ENCODE measurements around the gene SPSB1. TPM values are rescaled to one million over a fixed set of nuclear protein-coding genes. Genes with fewer than 3 reads are reported as not detected.
A peak's percentile ranks its signal among the peaks of the same experiment; 100 is the strongest.
"Not testable (repeated sequence)": the region's sequence is repeated elsewhere in the genome, so short reads cannot be mapped to it uniquely, and the experiment has no call there.

The SPSB1 gene
- total RNA-seq, 1 donor: 23.2 TPM

- no peak overlapping the region for H2AFZ ChIP-seq (ENCODE audit: low read length)
- no peak for TF ChIP-seq CTCF (IDR thresholded peaks at IDR 0.05; ENCODE audit: extremely low read depth, low read depth, low read length)
- H3K27me3 ChIP-seq (ENCODE audit: insufficient read depth, low read length): no peaks in the 10 kb centered on the region
- H3K36me3 ChIP-seq (ENCODE audit: insufficient read depth, low read length): peaks cover 5% of the 10 kb centered on the region
- H3K9me3 ChIP-seq (ENCODE audit: low read depth, low read length): no peaks in the 10 kb centered on the region
- H3K27ac ChIP-seq (ENCODE audit: low read depth, low read length): no peak overlapping the region
- no peak overlapping the region for H3K4me3 ChIP-seq (ENCODE audit: insufficient read depth, low read length)
- peaks cover 67% of the 10 kb centered on the region for H4K20me1 ChIP-seq (ENCODE audit: insufficient read depth, low read length)
- no peak overlapping the region for H3K4me2 ChIP-seq (ENCODE audit: insufficient read depth, low read length)
- peaks cover 38% of the 10 kb centered on the region for H3K4me1 ChIP-seq (ENCODE audit: insufficient read depth, low read length)
- peaks cover 90% of the 10 kb centered on the region for H3K79me2 ChIP-seq (ENCODE audit: insufficient read depth, low read length)
- peak; percentile 22 for DNase-seq (ENCODE audit: insufficient read length, low spot score, missing footprints)
Measured at GRCh38 chr1:9297831-9298230, 5.1 kb downstream of the SPSB1 start.

- peaks cover 93% of the 10 kb centered on the region for H3K79me2 ChIP-seq (ENCODE audit: insufficient read depth, low read length)
- peaks cover 71% of the 10 kb centered on the region for H4K20me1 ChIP-seq (ENCODE audit: insufficient read depth, low read length)
- TF ChIP-seq CTCF (IDR thresholded peaks at IDR 0.05; ENCODE audit: extremely low read depth, low read depth, low read length): no peak
- H2AFZ ChIP-seq (ENCODE audit: low read length): no peak overlapping the region
- no peak for DNase-seq (ENCODE audit: insufficient read length, low spot score, missing footprints)
- H3K27ac ChIP-seq (ENCODE audit: low read depth, low read length): no peak overlapping the region
- H3K9me3 ChIP-seq (ENCODE audit: low read depth, low read length): no peaks in the 10 kb centered on the region
- peaks cover 5% of the 10 kb centered on the region for H3K36me3 ChIP-seq (ENCODE audit: insufficient read depth, low read length)
- H3K4me1 ChIP-seq (ENCODE audit: insufficient read depth, low read length): peaks cover 42% of the 10 kb centered on the region
- H3K27me3 ChIP-seq (ENCODE audit: insufficient read depth, low read length): no peaks in the 10 kb centered on the region
- no peak overlapping the region for H3K4me3 ChIP-seq (ENCODE audit: insufficient read depth, low read length)
- no peak overlapping the region for H3K4me2 ChIP-seq (ENCODE audit: insufficient read depth, low read length)
Measured at GRCh38 chr1:9298282-9298681, 5.6 kb downstream of the SPSB1 start.

- H3K4me1 ChIP-seq (ENCODE audit: insufficient read depth, low read length): peaks cover 35% of the 10 kb centered on the region
- DNase-seq (ENCODE audit: insufficient read length, low spot score, missing footprints): peak; percentile 64
- not testable (repeated sequence) for H2AFZ ChIP-seq (ENCODE audit: low read length); H3K4me3 ChIP-seq (ENCODE audit: insufficient read depth, low read length); H3K4me2 ChIP-seq (ENCODE audit: insufficient read depth, low read length); H3K9me3 ChIP-seq (ENCODE audit: low read depth, low read length); H3K27me3 ChIP-seq (ENCODE audit: insufficient read depth, low read length); H3K36me3 ChIP-seq (ENCODE audit: insufficient read depth, low read length)
- peaks cover 95% of the 10 kb centered on the region for H3K79me2 ChIP-seq (ENCODE audit: insufficient read depth, low read length)
- peak overlapping the region; percentile 50 for H3K27ac ChIP-seq (ENCODE audit: low read depth, low read length)
- H4K20me1 ChIP-seq (ENCODE audit: insufficient read depth, low read length): peaks cover 75% of the 10 kb centered on the region
Measured at GRCh38 chr1:9299571-9300541, 7.2 kb downstream of the SPSB1 start.

DNA sequence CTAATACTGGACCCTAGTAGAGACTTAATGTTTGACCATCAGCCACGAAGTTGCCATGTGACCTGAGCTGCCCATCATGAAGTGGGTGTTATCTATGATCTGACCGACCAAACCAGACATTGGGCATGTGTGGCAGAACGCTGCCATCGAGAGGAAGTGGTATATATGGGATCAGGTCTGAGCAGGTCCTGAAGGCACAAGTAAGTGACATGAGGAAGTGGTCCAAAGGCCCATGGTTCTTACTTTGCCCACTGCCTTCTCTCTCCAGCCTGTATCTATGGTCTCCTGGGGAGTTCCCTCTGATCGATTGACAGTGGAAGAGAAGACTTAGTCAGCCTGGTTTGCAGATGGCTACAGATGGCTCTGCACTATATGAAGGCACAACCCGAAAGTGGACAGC, 7.9 kb downstream of the SPSB1 start:
- TF ChIP-seq CTCF (IDR thresholded peaks at IDR 0.05; ENCODE audit: extremely low read depth, low read depth, low read length): no peak
- Histone ChIP-seq H3K9me3 (ENCODE audit: low read depth, low read length) (no peaks in the 10 kb centered on the region), H4K20me1 (ENCODE audit: insufficient read depth, low read length) (peaks cover 75% of the 10 kb centered on the region), H2AFZ (ENCODE audit: low read length) (no peak overlapping the region), H3K4me1 (ENCODE audit: insufficient read depth, low read length) (peaks cover 28% of the 10 kb centered on the region), H3K27ac (ENCODE audit: low read depth, low read length) (peak overlapping the region; percentile 50), H3K4me3 (ENCODE audit: insufficient read depth, low read length) (no peak overlapping the region), H3K79me2 (ENCODE audit: insufficient read depth, low read length) (peaks cover 95% of the 10 kb centered on the region), H3K27me3 (ENCODE audit: insufficient read depth, low read length) (no peaks in the 10 kb centered on the region), H3K36me3 (ENCODE audit: insufficient read depth, low read length) (peaks cover 5% of the 10 kb centered on the region), H3K4me2 (ENCODE audit: insufficient read depth, low read length) (no peak overlapping the region)
- no peak for DNase-seq (ENCODE audit: insufficient read length, low spot score, missing footprints)
